GM21786 (cell line): ENCODE measurements around the gene PCDHAC2.

ENCODE experiments used
- ATAC-seq: cut with Tn5 transposase; IDR thresholded peaks from one replicate; pipeline ENCODE4 v1.9.1; 2021; ENCODE audit not compliant: unreplicated experiment

Gene PCDHAC2

DNA sequence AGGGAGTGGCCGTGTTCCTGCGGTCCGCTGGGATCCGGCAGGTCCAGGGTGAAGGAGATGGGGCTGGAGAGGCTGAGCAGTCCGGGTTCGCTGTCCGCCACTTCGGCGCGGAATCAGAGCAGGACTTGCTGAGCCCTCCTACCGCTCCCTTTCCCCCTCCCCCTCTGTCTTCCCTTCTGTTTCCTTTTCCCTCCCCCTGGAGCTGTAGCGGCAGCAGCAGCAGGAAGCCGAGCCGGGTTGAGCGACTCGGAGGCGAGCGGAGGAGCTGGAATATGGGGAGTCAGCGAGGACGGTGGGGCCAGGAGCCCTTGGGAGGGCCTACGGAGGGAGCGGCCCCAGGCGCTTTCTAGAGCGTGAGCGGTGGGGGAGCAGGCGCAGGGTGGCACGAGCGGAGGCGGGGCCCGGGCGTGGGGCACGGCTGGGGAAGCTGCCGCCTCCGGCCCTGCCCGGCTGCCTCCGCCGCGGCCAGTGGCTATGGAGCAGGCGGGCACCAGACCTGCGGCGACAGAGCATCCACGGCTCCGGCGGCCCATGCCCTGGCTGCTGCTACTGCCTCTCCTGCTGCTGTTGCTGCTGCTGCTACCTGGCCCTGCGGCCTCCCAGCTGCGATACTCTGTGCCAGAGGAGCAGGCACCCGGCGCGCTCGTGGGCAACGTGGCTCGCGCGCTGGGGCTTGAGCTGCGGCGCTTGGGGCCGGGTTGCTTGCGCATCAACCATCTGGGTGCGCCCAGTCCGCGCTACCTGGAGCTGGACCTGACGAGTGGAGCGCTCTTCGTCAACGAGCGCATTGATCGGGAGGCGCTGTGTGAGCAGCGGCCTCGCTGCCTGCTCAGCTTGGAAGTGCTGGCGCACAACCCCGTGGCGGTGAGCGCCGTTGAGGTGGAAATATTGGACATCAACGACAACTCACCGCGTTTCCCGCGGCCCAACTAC is at the start of gene PCDHAC2:
TSS of gene PCDHAC2 (plus strand) at position 184 of the 933 bp plus-strand sequence. CDS start at position 475, 291 bp downstream.
- no peak for ATAC-seq

DNA sequence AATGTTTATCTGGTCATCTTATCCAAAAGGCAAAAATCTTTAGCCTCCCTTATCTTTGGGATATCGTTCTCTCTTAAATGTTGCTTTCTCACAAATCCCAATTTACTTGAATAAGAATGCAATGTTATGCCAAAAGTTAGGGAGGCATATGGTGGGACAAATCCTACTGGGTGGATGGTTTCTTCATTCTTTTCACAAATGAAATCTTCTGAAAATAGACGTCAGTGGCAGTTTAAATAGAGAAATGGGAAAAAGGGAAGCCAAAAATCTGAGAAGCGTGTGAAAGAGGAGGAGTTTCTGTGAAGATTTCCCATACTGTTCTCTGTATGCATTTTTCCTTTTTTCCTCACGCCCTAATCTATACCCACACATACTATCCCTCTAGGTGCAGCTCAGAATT is 42.7 kb upstream of the PCDHAC2 start:
- no peak for ATAC-seq

- no peak for ATAC-seq
Observed at GRCh38 chr5:140925806-140926442, 40.4 kb upstream of the PCDHAC2 start, which contains the start of gene PCDHAC1. TSS of gene PCDHAC1 (plus strand) at chr5:140926299. CDS start at chr5:140926893, 594 bp downstream.

- ATAC-seq = no peak
Observed at GRCh38 chr5:140926443-140927227, 39.6 kb upstream of the PCDHAC2 start.

DNA sequence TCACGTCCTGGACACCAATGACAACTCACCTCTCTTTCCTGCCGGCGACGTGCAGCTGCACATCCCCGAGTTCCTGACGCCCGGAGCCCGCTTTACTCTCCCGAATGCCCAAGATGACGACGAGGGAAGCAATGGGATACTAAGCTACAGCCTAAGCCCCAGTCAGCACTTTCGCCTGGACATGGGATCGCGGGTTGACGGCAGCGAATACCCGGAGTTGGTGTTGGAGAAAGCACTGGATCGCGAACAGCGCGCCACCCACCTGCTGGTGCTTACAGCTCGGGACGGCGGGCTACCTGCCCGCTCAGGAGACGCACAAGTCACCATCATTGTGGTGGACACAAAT is 39.1 kb upstream of the PCDHAC2 start:
- no peak for ATAC-seq

- no peak for ATAC-seq
Observed at GRCh38 chr5:140934964-140935606, 31.2 kb upstream of the PCDHAC2 start.

- ATAC-seq = no peak
Observed at GRCh38 chr5:140946578-140946977, 19.7 kb upstream of the PCDHAC2 start.

DNA sequence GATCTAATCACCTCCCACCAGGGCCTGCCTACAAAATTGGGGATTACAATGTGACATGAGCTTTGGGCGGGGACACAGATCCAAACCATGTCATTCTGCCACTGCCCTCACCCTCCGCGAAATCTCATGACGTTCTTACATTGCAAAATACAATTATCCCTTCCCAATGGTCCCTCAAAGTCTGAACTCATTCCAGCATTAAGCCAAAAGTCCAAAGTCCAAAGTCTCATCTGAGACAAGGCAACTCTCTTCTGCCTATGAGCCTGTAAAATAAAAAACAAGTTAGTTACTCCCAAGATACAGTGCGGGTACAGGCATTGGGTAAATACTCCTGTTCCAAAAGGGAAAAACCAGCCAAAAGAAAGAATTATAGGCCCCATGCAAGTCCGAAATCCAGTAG is 14.6 kb upstream of the PCDHAC2 start:
- ATAC-seq = no peak

DNA sequence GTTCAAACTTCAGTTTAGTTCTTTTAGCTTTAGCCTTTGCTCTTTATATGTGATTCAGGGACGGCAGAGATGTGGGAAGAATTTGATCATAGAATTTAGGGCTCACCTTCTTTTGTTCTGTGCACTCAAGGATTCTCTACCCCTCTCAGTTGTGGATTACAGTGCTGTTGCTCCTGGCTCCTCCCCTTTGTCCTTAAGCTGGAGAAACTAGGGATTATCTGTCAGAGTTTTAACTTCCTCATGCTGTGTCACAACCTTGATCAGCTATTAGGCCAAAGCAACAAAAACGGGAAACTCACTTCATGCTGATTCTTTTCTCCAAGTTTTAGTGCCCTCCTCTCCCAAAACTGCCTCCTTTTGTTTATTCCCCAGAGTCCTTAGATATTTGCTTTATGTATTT is 13.0 kb upstream of the PCDHAC2 start:
- ATAC-seq = no peak

DNA sequence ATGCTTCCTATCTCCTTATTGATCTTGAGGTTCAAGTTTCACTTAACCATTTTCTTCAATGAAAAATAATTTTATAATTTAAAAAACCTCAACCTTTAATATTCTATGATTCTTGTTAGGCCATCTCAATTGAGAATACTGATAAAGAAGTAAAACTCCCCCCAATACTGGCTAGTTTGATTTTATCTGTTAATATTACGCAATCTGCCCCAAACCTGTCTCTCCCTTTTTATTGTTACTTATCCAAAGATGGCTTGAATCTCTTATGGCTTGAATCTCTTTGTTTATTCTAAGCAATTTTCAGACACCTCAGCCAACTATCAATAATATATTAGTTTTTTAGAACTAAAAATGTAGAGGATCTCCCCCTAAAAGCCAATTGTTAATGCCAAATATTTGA is 4.1 kb upstream of the PCDHAC2 start:
- ATAC-seq = no peak

GRCh38 chr5:140964356-140964755 is 1.9 kb upstream of the PCDHAC2 start:
- no peak for ATAC-seq

GRCh38 chr5:140965905-140966292 is 377 bp upstream of the PCDHAC2 start:
- no peak for ATAC-seq

DNA sequence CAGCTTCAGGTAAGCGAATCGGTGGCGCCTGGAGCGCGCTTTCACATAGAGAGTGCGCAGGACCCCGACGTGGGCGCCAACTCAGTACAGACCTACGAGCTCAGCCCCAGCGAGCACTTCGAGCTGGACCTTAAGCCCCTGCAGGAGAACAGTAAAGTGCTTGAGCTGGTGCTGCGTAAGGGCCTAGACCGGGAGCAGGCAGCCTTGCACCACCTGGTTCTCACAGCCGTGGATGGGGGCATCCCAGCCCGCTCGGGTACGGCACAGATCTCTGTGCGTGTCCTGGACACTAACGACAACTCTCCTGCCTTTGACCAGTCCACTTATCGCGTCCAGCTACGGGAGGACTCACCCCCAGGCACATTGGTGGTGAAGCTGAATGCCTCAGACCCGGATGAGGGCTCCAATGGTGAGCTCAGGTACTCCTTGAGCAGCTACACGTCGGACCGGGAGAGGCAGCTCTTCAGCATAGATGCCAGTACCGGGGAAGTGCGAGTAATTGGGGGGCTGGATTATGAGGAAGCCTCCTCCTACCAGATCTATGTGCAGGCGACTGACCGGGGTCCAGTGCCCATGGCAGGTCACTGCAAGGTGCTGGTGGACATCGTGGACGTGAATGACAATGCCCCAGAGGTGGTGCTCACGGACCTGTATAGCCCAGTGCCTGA is 1.1 kb downstream of the PCDHAC2 start:
- ATAC-seq = no peak

DNA sequence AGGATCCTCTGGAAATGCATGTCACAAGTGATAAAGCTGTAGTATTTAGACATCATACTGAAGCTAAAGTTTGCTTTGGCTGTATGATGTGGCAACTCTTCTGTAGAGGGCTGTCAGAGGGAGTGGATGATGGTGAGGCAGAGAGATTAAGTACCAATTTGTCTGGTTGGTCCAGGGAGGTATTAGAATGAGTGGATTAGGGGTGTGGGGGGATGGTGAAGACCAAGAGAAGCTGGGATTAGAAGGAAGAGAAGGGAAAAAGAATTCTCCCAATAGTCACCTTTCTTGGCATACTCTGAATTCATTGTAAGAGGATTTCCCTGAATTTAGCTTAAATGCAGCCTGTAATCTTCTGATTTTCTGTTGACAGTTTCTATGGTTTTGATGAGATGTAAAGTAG is 3.6 kb downstream of the PCDHAC2 start:
- no peak for ATAC-seq

GRCh38 chr5:140973550-140973949 is 7.3 kb downstream of the PCDHAC2 start:
- no peak for ATAC-seq

DNA sequence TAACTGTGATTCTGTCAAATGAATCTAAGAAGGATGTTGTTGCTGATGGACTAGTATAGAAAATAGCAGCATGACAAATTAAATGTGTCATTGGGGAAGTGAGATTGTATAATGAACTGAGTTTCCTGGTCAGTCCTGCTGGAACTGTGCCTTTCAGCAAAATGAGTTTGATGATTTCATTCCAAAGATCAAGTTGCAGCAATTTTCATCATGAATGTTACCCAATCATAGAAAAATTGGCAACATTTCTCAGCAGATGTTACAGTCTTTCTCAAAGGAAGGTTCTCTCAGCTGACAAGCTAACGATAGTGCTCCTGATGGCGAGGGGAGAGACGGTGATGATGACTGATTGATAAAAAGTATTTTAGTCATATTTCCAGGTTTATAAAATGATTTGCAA is 10.7 kb downstream of the PCDHAC2 start:
- no peak for ATAC-seq

DNA sequence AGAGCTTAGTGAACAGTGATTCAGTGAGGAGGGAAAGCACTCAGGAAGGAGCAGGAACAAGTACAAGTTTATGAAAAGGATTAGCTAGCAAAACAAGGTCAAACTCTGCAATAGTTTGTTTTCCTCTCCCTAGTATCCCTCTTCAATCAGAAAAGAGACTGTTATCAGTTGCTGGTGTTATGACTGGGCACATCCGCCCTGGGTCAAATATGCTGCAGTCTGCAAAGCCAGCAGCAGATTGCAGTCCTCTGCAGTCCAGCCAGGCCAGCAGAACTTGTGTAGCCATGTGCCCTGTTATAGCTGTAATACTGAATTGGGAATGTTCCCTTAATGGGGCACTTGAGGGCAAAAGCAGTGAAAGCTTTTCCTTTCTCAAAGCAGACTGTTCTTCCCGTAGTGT is 12.0 kb downstream of the PCDHAC2 start:
- no peak for ATAC-seq

GRCh38 chr5:140978983-140979382 is 12.7 kb downstream of the PCDHAC2 start:
- ATAC-seq = no peak

DNA sequence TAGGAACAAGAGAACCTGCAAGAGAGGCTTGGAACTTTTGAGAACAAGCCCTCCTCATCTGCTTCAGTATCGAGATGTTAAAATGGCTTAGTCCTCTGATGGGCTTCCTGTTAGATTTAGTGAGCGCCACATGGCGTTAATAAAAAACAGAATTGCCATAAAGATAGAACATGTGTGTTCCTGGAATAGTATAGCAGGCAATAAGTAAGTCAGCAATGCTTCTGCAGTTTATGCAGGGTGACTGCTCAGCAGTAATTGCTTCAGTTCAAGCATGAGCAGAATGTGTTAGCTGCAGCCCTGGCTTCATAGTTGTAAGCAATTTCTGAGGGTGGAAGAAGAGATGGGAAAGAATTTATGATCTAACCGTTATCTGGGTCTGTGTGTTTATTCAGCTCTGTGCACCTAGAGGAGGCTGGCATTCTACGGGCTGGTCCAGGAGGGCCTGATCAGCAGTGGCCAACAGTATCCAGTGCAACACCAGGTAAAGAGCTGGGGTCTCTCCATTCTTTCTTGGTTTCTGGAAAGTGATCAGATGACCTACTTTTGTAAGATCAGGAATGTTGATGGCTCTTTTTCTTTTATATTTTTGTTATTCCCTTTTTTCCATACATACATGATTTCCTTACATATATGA is 15.9 kb downstream of the PCDHAC2 start:
- no peak for ATAC-seq

DNA sequence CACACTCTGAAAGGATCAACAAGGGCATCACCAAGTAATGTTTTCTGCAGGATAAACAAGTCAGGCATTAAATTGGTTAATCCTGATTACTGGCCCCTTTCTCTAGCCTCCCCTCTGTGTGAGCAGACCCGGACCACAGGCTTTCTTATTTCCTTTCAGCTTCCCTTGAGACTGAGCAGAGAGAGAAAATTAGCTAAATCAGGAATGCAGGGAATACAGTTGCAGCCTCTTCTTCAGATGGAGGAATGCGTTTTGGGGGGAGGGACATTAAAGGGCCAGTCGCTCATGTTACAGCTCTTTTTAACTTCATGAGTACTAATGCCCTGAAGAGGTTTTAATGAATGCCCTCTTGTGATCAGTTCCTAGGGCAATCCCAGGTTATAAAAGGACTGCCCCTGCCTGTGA is 19.8 kb downstream of the PCDHAC2 start:
- ATAC-seq = no peak
